Stimulated activated CD8-positive, alpha-beta memory T cell treated with anti-CD3 and anti-CD28 coated beads, Interleukin-7, amount 100 ng/mL, for 1 hour (primary cell): ENCODE results near the gene SWSAP1.

ENCODE experiments used
- DNase-seq, 2 donors: peaks; one replicate each; pipeline ENCODE4 v3.0.0-alpha.2; 2020; ENCODE audit warnings: low read depth in 2 of 2

SWSAP1 gene

GRCh38 chr19:11408591-11408990 lies 34.1 kb downstream of the SWSAP1 start:
- no peak for DNase-seq

GRCh38 chr19:11410682-11411081 lies 36.2 kb downstream of the SWSAP1 start:
- DNase-seq = no peak

GRCh38 chr19:11414544-11414943 lies 40.1 kb downstream of the SWSAP1 start:
- DNase-seq = no peak

GRCh38 chr19:11416346-11417052 lies 42.0 kb downstream of the SWSAP1 start:
- no peak for DNase-seq

DNA sequence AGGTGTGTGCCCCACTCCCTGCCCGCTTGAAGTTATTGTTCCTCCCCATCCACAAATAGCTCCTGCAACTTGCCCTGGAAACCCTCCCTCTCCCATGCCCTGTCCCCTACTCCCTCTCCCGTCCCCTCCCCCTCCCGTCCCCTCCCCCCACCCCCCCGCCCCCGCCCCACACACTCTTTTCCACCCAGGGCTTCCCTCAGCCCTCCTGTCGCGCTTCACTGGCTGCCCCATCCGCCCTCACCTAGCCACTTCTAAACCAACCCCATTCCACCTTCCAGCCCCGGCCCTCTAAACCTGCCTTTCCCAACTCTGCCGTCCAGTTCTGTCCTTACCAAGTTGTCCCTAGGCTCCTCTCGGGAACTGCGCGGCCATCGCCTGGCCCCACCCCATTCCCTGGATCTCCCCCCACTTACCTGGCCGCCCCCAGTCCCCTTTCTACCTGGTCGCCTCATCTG lies 43.7 kb downstream of the SWSAP1 start:
- DNase-seq = no peak

DNA sequence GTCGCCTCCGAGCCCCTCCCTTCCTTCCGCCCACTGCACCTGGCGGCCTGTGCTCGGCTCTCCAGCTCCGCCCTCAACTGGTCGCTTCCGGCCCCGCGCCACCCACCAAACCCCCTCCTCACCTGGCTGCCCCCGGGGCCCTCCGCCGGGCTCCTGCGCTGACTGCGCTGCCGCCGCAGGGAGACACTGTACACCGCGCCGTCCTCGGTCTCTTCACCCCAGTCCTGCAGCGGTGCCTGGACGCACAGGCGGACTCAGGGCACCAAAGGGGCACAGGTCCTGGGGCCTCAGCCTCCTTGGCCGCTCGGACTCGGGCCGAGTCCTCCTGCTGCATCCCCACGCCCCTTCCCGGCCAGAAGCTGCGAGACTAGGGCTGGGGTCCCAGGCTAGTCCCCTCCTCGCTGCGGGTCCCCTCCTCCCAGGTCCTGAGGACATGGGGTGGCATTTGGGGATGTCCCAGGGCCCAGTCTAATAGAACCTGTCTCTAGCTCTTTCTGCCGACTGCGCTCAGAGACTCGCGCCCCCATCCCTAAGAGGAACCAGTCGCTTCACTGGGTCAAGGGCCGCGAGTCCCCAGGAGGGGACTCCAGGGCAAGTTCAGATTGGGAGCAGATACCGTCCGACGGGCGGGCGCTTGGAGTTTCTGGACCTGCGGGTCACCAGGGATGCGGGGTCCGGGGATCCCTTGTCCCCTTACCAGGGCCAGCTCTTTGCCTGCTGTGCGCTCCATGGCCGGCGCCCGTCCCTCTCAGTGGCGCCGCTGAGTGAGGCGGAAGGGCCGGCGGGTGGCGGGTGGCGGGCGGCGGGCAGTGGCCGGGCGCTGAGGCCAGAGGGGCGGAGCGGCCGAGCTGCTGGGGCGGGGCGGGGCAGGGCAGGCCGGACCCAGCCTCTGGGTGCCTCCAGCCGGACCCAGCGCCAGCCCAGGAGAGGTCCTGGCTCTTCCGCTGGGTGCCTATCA lies 44.4 kb downstream of the SWSAP1 start, which contains the start of gene RGL3:
Gene RGL3 (minus strand): TSS at position 766 of the 958 bp plus-strand sequence. CDS start 36 bp downstream, at position 730.
- DNase-seq = no peak

- no peak for DNase-seq
Measured at GRCh38 chr19:11420429-11421370, 46.2 kb downstream of the SWSAP1 start.

- no peak for DNase-seq
Measured at GRCh38 chr19:11421371-11422098, 47.1 kb downstream of the SWSAP1 start.

- peak in 1 of 2 donors; percentile 28 for DNase-seq
Measured at GRCh38 chr19:11422163-11423065, 47.9 kb downstream of the SWSAP1 start.

DNA sequence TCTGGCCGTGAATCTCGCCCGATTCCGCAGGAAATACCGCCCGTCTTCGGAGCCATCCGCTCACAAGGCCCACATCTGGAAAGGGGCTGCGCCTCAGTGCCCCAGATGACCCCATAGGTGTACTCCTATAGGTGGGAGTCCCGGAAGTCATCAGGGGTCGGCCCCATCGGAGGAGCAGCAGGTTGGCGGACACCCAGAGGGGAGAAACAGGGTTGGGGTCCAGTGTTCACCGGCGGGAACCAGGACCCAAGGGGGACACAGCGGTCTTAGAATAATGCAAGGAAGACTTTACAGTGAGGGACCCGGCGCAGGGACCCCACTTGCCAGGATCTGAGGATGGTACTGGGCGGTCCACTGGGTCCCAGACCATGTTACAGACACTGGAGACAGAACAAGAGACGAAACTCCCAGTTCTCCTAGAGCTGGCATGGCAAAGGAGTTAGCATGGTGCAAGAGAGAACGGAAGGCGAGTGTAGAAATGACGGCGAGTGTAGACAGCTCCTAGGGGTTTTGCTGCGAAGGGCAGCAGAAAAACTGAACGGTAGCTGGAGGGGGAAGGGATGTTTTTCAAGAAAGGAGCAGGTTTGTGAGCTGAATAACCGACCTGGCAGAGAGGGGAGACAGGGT lies 48.8 kb downstream of the SWSAP1 start:
- DNase-seq = no peak

- no peak for DNase-seq
Measured at GRCh38 chr19:11423791-11424181, 49.3 kb downstream of the SWSAP1 start.
